ENCODE results near the gene S100A7.

Gene S100A7

DNA sequence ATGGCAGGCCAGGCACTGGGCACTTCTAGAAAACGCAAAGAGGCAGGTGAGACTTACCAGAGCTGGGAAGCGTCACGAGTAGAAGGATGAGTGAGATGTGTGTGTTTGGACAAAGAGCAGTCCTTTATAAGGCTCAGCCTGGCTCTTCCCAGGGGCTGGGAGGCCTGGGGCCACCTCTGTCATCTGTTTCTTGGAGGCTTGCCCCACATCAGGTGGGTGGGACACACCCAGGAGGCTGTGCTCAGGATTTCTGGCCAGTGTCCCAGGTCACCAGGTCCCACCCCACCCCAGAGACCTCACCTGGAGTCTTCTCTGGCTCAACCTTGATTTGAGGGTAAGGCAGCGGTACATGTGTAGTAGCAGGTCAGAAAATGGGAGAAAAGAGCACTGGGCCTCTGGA is at the start of gene S100A7:
Gene S100A7, minus strand, starts transcription at position 101 of the 400 bp plus-strand sequence. CDS start 1,638 bp downstream, outside the sequence.
- DNase-seq (ENCODE audit: insufficient read length, low spot score) (no peak), FAIRE-seq (no peak)

DNA sequence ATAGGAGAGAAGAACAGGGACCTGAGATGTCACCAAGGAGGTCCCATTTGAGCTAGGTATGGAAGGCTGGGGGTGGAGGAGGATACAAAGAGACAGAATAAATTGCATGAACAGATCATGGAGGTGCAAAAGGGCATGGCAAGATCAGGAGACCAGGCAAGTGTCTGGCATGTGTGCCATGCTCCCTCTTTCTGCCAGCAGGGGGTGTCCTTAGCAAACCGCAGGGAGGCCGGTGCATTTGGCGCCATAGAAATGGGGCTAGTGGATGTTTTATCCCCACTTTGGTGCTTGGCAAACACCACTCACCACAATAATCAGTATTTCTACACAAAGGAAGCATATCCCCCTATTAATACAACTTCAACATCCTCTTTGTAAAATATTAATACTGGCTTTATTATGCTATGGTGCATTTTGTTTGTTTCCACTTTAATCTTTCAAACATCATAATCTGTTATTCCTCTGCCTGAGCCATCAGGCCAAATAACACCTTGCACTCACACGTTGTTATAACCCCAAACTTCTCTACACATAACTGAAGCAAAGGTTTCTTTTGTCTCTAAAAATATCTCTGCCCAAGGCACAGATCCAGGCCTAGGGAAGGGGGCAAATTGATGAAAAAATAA is 49.4 kb upstream of the S100A7 start:
- DNase-seq (ENCODE audit: insufficient read length, low spot score) (peak; percentile 54), FAIRE-seq (no peak)

DNA sequence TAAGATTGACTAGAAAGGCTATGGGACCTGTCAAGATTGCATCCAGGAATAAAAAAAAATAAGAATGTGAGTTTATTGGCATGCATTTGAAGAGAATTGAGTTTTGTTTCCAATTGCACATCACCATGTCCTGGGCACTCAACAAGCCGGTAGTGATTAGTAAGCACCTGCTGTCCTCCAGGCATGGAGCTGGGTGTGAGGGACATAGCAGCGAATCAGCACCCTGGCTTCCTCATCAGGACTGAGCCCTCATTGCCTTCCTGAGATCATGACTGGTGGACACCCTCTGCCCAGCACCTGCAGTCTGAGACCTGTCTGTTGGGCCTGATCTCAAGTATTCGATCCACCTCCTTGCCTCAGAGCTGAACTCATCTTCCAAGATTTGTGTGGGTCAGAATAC is 48.6 kb upstream of the S100A7 start:
- FAIRE-seq = no peak
- no peak for DNase-seq (ENCODE audit: insufficient read length, low spot score)

DNA sequence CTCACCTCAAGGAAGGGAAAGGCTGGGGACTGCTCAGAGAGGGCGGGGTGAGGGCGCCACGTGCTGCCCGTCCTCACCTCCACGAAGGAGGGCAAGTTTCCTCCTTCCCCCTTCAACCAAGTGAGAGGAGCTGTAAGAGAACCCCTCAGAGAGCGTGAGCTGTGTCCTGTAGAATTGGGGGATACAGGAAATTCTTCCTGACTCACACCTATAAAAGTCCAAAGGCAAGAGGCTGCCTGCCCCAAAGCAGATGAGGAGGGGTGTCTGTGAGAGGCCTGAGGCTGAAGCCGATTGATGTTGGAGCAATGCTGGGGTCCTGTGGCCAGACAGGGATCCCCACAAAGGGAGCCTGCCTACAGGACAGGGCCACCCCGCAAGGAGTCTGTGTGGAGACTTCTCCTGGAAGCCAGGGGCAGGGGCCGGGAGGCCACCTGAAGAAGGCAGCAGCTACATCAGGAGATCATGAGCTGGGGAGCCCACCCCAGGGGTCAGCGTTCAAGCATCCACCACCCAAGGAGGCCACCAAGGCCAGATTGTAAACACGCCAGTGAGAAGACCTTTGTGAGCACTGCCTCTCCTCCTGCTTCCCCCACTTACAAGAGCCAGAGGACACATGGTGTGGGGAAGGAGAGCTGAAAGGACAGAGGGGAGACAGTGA is 47.6 kb upstream of the S100A7 start:
- DNase-seq (ENCODE audit: insufficient read length, low spot score) = no peak

DNA sequence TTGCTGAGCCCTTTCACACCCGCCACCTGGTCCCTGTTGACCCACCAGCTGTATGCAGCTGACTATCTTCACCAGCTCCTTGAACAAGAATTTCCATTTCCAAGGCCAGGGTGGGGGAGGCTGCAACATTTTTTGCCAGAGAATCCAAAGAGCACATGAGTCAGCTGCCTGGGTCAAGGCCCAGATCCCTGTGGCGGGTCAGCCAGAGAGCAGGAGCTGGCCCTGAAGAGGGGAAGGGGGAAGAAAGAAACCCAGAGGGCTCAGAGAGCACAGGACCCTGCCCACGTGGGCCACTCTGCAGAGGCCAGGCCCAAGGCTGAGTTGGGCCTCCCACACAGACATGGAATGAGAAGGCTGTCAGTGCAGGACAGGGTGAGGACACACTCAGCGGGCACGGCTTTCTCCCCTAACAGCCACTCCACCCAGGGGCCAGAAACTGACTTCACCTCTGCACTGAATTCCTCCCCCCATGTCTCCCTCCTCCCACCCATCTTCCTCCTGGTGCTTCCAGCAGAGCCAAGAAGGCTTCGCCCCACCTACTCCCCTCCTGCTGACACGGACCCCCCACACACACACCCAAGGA is 46.5 kb upstream of the S100A7 start:
- FAIRE-seq (no peak), DNase-seq (ENCODE audit: insufficient read length, low spot score) (no peak)

More for the DNA sequence above, 47.6 kb upstream of the S100A7 start:
- no peak for FAIRE-seq

DNA sequence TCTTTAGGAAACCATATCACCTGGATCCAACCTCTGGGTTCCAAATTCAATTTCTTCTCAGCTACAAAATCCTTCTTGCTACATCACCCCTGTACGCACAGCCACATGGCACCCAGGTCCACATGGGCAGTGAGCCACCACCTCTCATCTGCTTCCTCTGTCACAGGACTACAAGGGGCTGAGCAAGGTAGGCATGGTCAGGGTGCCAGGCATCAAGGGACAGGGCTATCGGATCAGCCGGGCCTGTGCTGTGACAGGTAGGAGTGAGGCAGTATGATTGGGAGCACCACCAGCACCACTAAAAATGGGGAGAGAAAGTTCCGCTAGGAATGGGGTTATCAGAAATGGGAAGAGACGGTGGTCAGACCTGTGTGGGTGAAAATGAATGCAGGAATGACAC is 45.9 kb upstream of the S100A7 start:
- no peak for FAIRE-seq

DNA sequence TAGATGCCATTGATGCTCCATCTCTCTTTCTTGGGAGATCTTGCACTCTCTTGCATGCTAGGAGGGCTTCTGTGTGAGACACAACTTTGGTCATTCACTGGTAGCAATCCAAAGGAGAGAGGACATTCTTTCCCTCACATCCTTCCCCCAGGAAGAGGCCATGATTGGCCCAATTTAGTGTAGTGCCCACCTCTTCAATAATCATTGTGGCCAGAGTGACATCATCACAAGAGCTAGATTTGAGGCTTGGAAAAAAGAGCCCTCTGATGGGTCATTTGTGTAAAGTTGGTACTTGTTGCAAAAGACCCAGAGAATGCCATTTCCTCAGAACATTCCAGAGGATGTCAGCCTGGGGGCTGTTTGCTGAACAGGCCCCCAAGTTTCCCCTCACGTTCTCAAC is 45.1 kb upstream of the S100A7 start:
- no peak for DNase-seq (ENCODE audit: insufficient read length, low spot score)
- FAIRE-seq = no peak

More for the DNA sequence above, 45.9 kb upstream of the S100A7 start:
- DNase-seq (ENCODE audit: insufficient read length, low spot score) = no peak

DNA sequence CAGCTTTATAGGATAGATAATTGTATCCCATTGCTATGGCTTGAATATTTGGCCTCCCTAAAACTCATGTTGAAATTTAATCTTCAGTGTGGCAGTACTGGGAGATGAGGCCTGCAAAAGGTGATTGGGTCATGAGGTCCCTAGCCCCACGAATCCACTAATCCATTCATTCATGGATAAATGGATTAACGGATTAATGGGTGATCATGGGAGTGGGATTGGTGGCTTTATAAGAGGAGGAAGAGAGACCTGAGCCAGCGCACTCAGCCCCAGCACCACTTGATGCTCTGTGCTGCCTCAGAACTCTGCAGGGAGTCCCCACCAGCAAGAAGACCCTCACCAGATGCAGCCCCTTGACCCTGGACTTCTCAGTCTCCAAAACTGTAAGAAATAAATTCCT is 43.3 kb upstream of the S100A7 start:
- FAIRE-seq = no peak
- no peak for DNase-seq (ENCODE audit: insufficient read length, low spot score)

DNA sequence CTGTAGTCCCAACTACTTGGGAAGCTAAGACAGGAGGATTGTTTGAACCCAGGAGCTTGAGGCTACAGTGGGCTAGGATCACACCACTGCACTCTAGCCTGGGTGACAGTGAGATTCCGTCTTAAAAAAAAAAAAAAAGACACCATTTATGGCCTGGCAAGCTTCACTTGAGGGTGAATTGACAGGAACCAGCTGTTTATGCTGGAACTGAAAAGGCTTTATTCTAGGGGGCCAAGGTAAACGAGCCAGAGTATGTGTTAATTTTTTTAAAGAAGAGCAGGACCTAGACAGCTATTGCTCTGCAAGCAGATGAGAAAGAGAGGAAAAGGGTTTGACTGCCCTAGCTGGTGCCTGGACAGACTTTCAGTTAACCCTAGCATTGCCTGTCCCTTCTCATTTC is 38.3 kb upstream of the S100A7 start:
- FAIRE-seq (no peak), DNase-seq (ENCODE audit: insufficient read length, low spot score) (no peak)

DNA sequence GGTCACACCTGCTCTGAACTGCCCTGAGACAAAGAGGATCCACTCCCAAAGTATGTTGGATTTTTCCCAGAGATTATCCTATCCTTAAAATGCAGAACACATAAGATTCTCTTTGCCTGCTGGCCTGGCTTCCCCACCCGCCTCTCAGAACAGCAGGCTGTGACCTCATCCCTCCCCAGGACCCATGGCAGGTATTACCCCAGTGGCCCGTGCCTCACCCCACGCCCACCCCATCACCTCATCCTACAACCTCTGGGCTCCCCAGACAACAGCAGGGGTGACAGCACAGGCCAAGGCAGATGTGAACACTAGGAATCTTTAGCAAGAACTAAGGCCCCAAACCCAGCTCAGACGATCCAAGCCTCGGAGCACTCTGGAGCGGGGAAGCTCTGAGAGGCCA is 35.1 kb upstream of the S100A7 start:
- DNase-seq (ENCODE audit: insufficient read length, low spot score) (no peak), FAIRE-seq (no peak)

DNA sequence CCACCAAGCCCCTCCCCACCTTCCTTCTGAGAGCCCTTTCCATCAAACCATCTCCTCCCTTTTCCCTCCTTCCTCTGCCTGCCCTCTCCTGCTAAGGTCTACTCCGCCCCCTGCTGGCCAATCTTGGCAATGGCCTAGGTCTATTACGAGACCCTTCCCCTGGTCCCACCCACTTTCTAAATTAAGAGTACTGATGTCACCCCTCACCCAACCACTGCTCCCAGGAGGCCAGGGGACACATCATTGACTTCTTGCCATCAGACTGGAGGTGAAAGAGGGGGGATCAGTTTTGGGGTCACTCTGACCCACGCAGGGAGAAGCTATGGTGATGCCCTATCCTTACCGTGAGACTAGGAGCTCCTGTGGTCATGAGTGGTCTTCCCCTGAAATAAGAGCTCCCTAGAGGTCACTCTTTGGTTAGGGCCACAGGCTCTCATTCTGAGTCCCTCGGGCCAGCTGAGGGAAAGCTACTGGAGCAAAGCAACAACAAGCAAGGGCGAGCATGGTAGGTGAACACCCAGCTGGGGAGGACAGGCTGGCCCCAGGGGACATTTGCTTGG is 34.6 kb upstream of the S100A7 start:
- FAIRE-seq (peak; percentile 70), DNase-seq (ENCODE audit: insufficient read length, low spot score) (peak; percentile 36)

DNA sequence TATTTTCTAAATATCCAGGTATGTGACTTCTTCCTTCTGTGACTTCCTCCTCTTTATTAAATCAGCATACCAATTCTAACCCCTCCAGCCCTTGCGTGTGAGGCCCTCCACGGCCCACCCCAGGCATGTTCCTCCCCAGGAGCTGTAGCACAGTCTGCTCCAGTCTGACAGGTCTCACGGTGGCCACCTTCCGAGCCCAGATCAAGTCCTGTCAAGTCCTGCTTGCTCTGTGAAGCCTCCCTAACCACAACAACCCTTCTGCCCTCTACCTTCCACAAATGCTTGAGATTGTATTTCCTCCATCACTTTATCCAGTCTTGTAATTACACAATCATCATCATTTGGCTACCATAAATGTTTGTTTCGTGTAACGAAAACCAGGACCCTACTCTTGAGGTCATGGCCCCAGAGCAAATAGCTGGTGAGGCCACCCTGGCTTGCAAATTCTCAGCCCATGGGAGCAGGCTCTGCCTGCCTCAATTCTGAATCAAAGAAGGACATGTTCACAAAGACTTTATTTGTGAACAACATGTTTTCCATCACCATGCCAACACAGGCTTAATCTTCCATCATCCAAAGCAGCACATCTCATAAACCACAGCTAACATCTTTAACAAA is 33.0 kb upstream of the S100A7 start:
- no peak for FAIRE-seq
- DNase-seq (ENCODE audit: insufficient read length, low spot score) = no peak

DNA sequence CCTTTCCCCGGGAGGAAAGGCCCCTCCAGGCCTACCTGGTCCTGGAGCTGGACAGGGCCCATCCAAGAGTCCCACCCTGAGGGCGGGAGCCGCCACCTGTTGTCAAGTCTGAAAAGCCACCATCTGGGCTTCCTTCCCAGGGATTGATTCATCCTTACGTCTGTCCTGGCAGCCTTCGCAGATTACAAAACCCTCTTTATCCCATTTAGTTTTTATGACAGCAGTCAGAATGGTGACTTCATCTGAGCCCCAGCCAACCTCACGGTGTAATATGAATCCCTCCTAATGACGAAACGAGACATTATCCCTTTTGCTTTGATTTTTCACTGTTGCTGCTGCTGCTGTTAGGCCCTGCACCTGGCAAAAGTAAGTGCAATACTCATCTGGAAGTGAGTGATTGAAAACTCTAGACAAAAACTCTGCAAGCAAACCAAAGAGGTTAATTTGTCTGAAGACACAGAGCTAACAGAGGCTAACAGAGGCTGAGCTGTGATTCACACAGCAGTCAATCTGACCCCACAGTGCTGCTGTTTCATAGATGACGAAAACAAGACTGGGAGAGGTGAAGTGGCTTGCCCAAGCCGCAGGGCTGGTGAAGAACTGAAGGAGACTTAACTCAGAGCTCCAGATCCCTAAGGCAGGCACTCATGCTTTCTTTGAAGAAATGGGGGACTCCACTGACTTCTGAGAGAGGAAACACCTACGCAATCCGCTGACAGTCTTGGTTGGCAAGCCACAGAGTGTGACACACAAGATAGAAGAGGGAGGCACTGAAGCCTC is 30.0 kb upstream of the S100A7 start:
- no peak for FAIRE-seq

DNA sequence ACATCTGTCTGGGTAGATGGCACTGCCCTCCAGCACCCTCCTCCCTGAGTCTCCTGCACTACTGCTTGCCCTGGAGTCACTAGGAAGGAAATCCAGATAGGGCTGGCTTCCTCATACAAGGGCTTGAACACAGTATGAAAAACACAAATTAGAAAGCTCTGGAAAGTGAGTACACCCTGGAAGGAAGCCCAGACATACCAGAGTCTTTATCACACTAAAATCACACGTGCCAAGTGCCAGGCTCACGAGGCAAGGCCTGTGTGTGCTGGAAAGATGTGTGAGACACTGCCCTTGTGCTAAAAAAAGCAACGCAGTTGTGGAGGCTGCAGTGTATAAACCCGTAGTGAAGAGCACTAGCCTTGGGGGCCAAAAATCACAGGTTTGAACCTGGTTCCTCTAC is 28.3 kb upstream of the S100A7 start:
- DNase-seq (ENCODE audit: insufficient read length, low spot score) = no peak
- no peak for FAIRE-seq

More for the DNA sequence above, 30.0 kb upstream of the S100A7 start:
- DNase-seq (ENCODE audit: insufficient read length, low spot score) = no peak

DNA sequence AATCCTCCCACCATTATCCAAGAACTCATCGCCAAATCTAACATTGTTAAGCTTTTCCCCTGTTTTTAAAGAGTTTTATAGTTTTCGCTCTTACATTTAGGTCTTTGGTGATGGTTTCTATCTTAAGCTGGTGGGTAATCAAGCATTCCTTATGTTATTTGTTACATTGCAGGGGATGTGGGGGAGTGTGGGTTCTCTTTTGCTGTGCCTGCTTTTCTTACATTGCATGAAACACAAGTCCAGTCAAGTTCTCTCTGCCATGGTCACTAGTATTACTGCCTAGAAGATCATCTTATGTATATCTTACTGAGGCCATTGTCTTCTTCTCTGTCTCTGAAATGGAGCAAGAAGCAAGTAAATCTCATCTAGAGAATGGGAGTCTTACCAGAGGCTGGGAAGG is 27.3 kb upstream of the S100A7 start:
- DNase-seq (ENCODE audit: insufficient read length, low spot score) (no peak), FAIRE-seq (no peak)

DNA sequence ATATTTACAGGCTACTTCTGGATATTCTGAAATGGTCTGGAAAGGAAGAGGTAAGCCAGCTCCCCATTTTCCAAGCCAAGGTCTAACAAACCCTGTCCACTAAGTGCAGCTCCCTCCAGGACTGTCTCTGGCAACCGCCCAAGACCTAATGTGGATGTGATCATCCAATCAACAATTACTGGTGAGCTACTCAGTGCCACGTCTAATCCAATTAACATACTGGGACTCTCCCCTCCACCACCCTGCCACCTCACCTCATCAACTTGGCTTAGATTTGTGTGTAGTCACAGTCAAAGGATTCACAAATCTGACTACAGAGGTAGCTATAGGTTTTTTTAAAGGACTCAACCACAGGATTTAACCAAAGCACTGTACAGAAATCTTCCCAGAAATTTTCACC is 25.4 kb upstream of the S100A7 start:
- DNase-seq (ENCODE audit: insufficient read length, low spot score) = no peak
- no peak for FAIRE-seq

DNA sequence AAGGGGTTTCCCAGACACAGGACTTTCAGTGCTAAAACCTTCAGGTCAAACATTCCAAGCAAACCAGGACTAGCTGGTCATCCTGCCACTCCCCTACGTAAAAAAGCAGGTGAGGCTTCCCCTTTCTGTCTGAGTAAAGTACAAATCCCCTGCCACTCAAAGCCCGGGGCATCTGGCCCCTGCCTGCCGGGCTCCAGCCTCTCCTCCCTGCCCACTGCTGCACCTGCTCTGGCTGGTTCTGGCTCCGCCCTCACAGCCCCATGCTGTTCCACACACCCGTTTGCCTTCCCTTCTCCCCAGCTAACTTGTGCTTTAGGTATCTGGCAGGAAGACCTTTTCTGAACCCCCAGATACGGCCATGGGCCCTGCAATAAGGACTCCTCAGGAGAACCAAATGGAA is 23.3 kb upstream of the S100A7 start:
- no peak for DNase-seq (ENCODE audit: insufficient read length, low spot score)

DNA sequence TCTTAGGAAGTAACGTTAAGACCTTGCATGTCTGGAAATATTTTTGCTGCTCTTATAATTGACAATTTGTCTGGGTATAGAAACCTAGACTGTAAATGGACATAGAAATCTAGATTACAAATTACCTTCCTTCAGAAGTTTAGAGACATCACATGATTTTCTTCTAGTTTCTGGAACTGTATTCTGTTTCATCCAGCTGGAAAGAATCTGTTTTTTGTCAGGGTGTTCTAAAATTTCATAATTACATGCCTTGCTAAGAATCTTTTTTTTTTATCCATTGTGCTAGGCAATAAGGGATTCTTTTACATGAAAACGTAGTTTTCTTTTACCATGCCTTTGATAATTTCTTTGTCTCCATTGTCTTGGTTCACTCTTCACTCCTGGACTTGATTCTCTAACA is 20.7 kb upstream of the S100A7 start:
- FAIRE-seq (no peak), DNase-seq (ENCODE audit: insufficient read length, low spot score) (no peak)

More for the DNA sequence above, 23.3 kb upstream of the S100A7 start:
- no peak for FAIRE-seq

DNA sequence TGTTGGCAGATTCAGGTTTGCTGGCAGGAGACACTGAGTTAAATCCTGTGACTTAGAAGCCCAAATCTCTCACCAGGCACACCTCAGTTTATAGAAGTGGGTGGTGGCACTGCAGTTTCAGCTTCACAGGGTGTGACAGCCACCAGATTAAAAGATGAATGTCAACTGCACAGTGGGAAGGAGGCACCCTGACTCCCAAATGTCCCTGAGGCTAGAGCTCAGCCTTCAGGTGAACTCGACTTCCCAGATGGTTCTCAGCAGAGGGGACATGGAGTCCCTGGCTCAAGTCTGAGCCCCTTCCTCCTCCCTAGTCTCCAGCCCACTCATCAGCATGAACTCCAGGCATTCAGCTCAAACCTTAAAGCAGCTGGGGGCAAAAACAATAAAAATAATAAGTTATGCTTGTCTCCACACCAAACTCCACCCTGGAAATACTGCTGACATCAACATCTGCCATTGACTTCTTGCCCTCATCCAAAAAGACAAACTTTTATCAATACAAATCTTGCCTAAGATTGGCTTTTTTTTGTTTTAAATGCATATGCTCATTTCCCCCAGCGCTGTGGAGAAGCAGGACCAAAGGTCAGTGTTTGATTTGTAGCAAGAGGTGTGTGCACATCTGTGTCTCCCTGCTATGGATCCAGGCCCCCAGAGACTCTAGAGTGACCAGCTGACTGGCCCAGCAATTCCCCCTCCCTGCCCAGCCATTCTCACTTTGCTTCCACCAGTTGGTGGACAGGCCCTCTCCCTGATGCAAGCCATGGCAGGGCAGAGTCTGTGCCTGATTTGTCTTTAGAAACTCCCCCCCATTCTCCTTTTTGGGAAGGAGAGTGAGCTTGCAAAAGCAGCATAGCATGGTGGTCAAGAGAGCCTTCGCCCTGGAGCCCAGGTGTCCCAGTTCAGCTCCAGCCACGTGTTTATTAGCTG is 18.5 kb upstream of the S100A7 start:
- no peak for DNase-seq (ENCODE audit: insufficient read length, low spot score)
- no peak for FAIRE-seq
